T-helper 2 cell treated with Interferon-gamma antibody and Interleukin-4, amounts not matched to agents 100 ng/mL and 5 ng/mL, for 36 hours (primary cell): ENCODE measurements around the gene PABPN1. TPM values are rescaled to one million over a fixed set of nuclear protein-coding genes. Genes with fewer than 3 reads are reported as not detected.
"Not testable (repeated sequence)": the region's sequence is repeated elsewhere in the genome, so short reads cannot be mapped to it uniquely, and the experiment has no call there.

Experiments used
- intact Hi-C: fragments of 100-400 bp; cut with micrococcal nuclease; formaldehyde crosslinking; loops from one replicate; pipeline ENCODE4 v1.15.1; 2023
- total RNA-seq: library from RNA; stranded (reverse); gene quantifications from 2 replicates; pipeline ENCODE4 v1.2.3, GENCODE V29; 2022

Gene PABPN1, protein sequence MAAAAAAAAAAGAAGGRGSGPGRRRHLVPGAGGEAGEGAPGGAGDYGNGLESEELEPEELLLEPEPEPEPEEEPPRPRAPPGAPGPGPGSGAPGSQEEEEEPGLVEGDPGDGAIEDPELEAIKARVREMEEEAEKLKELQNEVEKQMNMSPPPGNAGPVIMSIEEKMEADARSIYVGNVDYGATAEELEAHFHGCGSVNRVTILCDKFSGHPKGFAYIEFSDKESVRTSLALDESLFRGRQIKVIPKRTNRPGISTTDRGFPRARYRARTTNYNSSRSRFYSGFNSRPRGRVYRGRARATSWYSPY
- 195 and 196 TPM in 2 replicates for total RNA-seq

GRCh38 chr14:23320584-23321571, at the start of gene PABPN1:
PABPN1 (plus strand) TSS chr14:23321457; CDS start chr14:23321470, 13 bp downstream.
- intact Hi-C loops, result loop anchor here (1.0 to 5.0 kb wide), 7 partner anchors 20 to 392 kb away; partner anchors contain the start of genes ACIN1, AP1G2, C14orf119 and HOMEZ

- intact Hi-C loops, result no loop called here
These were observed 45.8 kb upstream of the PABPN1 start for GRCh38 chr14:23275412-23275811.

- intact Hi-C loops, result no loop called here
These were observed 44.1 kb upstream of the PABPN1 start for GRCh38 chr14:23277189-23277588.

DNA sequence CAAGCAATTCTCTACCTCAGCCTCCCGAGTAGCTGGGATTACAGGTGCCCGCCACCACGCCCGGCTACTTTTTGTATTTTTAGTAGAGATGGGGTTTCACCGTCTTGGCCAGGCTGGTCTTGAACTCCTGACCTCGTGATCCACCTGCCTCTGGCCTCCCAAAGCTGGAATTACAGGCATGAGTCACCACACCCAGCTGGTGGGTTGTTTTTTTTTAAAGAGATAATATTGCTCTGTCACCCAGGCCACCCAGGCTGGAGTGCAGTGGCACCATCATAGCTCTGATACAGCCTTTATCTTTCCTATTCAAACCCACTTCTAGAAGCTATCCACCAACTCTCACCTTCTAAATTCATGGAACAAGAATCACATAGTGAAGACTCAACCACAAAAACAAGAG, 43.3 kb upstream of the PABPN1 start:
- intact Hi-C loops, result not testable (repeated sequence)

DNA sequence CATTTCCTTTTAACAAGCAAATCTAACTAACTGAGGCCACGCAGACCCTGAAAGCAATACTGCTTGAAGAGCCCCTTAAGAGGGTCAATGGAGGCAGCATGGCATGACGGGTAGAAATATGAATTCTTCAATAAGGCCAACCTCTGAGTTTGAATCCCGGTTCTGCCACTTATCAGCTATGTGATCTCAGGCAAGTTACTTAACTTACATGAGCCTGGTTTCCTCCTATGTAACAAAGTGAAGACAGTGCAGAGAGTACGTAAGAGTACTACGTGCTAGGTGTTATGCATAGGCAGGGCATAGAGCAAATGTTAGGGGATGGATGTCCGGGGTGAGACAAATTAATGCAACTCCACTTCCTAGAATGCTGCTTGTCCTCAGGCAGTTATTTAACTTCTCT, 40.0 kb upstream of the PABPN1 start:
- intact Hi-C loops, result no loop called here

DNA sequence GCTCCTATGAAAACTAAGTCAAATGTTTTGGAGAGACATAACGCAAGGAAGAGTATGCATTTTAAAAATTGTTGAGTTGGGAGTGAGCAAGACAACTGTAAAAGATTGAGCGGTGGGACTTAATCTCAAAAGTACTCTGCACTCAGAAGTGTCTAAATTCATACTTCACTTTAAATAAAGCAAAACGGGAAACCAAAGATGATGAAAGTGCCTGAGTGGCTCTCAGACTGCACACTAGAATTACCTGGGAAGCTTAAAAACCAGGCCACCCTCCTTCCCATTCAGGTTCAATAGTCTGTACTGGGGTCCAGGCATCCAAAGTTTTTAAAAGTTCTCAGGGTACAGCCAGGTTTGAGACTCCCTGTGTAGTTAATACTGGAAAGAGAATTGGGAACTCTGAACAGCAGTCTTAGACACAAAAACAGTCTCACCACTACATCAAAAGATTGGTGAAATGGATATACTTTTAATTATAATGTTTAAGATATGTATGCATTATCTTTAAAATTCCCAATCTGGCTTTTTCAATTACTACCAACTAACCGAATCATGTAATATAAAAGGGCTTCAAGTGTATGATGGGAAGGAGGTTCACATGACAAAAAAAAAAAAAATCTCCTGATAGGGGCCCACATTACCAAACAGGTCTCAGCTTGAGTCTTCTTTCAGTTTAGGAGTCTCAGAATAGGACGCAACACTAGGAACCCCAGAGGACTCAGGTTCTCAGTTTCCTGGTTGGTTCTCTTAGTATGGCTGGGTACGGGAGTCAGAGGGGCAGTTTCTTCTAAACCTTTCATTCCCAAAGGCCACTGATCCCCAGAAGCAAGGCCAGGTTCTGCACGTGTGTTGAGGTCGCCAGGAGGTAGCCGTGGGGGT, 36.4 kb upstream of the PABPN1 start:
- intact Hi-C loops, result no loop called here

DNA sequence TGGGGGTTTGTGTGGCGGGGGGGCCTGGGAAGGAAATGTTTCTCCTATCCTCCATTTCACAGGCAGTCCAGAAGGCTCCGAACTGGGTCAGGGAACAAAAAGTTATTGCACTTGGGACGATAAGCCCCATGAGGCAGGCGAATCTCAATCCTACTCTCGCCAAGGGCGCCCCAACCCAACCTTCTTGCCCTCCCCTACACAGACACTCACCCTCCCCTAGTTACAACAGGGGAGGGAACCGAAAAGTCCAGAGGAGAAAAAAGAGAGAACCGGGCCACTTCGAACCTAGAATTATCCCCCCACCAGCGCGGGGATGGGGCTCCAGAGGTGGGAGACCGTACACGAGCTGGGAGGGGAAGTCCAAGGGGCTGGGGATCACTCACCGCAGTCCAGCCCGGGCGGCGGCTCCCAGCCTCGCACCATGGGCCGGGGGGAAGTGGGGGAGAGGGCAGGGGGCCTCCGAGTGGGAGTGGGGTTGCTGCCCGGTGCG, 35.7 kb upstream of the PABPN1 start:
- intact Hi-C loops, result loop anchor here (1.0 to 2.0 kb wide), 5 partner anchors 10 to 366 kb away; partner anchors contain the start of genes PABPN1 and RBM23

GRCh38 chr14:23286020-23286901, 35.0 kb upstream of the PABPN1 start, which contains the start of gene HOMEZ:
HOMEZ (minus strand) TSS chr14:23286132; CDS start chr14:23285952, 180 bp downstream.
- intact Hi-C loops, result loop anchor here (1.0 to 2.0 kb wide), 5 partner anchors 9 to 367 kb away; partner anchors contain the start of genes PABPN1 and RBM23

GRCh38 chr14:23286902-23287479, 34.3 kb upstream of the PABPN1 start:
- intact Hi-C loops, result loop anchor here (1.0 to 2.0 kb wide), 5 partner anchors 8 to 368 kb away; partner anchors contain the start of genes PABPN1 and RBM23

- intact Hi-C loops, result loop anchor here (1.0 to 5.0 kb wide), 2 partner anchors 9 to 173 kb away; partner anchors contain the start of gene HOMEZ
These were observed 26.3 kb upstream of the PABPN1 start for GRCh38 chr14:23294734-23295561.

DNA sequence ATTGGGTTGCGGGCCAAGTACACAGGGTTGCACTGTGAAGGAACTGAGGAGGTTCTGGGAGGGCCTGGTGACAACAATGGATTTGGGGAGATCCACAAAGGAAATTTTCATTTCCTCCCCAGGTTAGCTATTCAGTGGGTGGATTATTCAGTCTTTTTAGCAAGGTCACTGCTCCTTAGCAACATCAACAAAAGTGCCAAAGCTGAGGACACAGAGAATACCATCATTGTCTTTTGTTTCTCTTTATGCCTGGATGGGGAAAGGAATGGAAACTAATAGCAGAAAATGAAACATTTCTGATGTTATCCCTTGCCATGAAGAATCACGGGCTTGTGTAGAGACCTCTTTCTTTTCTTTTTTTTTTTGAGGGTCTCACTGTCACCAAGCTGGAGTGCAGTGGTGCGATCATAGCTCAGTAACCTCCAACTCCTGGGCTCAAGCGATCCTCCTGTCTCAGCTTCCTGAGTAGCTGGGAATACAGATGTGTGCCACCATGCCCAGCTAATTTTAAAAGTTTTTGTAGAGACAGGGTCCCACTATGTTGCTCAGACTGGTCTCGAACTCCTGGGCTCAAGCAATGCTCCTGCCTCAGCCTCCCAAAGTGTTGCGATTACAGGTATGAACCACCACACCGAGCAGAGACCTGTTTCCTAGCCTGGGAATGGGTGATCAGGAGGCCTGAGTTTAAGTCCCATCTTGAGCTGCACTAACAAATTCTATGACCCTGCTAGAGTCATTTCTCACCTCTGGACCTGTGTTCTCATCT, 25.1 kb upstream of the PABPN1 start:
- intact Hi-C loops, result loop anchor here (5.0 kb wide), 1 partner anchor 174 kb away; no protein-coding TSS in a partner anchor

- intact Hi-C loops, result loop anchor here (5.0 kb wide), 1 partner anchor 175 kb away; no protein-coding TSS in a partner anchor
These were observed 24.2 kb upstream of the PABPN1 start for GRCh38 chr14:23297096-23297495.

DNA sequence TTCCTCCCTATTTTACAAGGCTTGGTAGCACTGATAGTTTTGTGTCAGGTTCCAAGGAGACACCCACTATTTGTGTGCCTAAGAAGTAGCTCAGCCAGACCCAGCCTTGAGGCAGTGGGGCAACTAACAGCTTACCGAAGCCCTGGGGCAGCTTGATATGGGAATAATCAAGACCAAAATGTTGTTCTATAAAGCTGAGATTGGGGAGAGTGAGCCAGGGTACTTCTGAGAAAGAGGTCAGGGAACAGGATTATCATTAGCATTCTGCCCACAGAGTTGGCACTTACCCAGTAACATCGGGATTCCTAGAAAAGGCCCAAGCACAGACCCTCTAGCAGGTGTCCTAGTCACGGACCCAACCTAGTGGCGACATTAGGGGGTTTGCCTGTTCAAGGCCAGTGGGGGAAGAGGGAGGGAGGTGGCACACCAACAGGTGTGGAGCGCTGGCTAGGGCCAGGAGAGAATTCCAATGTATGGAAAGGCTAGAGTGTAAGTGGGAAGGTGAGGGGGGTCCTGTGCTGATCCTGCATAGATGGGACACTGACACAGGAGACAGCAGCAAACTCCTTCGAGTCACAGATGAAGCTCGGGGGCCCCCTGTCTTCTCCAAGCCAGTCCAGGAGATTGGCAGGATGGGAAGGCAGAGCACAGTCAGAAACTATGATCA, 23.5 kb upstream of the PABPN1 start:
- intact Hi-C loops, result loop anchor here (5.0 kb wide), 1 partner anchor 175 kb away; no protein-coding TSS in a partner anchor

DNA sequence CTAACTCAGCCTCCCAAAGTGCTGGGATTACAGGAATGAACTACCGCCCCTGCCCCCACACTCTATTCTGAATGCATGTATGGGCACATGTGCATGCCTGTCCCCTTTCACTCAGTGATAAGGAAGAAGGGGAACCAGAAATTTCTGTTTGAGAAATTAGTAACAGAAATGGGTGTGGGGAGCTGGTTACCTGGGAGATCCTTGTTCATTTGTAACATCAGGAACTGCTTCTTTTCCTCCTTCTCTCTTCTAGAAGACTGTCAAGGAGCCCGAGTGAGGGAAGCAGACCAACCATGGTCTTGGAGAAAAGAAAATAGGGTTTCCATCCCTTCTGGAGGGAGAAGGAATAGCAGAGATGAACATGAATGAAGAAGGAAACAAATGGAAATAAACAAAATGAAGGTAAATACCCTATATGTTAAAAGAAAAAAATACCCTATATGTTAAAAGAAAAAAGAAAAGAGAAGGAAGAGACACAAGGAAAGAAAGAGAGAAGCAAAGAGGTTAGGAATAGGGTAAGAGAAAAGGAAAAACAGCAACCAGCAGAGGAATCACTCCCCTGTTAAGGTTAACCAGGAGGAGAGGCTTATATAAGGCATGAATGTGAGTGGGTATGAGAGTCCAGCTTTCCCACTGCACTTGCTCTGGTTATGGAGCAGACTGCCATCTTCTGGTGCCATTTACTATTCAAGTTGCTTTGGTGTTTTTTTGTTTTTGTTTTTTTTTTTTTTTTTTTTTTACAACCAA, 21.9 kb upstream of the PABPN1 start:
- intact Hi-C loops, result loop anchor here (5.0 kb wide), 1 partner anchor 177 kb away; no protein-coding TSS in a partner anchor

GRCh38 chr14:23299986-23300686, 21.1 kb upstream of the PABPN1 start:
- intact Hi-C loops, result loop anchor here (2.0 to 10.0 kb wide), 4 partner anchors 35 to 533 kb away; partner anchors contain the start of gene OXA1L
